Measurements from ENCODE around the gene PXMP2. TPM values are rescaled to one million over a fixed set of nuclear protein-coding genes. Genes with fewer than 3 reads are reported as not detected.

Gene PXMP2
- total RNA-seq, 6 donors from 2014 or later: 16.8 to 41.7 (median 20.9) TPM

DNA sequence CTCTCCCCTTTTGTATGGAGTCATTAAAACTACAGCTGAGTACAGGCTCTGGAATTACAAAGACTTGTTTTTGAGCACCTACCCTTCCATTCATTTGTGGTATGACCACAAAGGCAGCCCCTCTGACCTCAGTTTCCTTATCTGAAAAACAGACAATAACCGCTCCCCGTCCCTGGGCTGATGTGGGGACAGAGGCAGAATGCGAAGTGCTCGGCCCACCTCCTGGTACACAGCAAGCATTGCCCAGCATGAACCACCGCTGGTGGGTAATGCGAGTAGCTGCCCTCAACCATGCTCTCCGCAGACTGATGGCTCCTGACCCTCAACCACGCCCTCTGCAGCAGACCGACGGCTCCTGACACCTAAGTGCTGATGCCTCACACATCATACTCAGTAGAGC is 46.5 kb upstream of the PXMP2 start:
- WGBS, 2 donors: 79 to 93% methylated on average over 5 to 10 of the region's 10 CpGs
- H3K4me1 ChIP-seq: no peaks in the 10 kb centered on the region
- peaks cover under 1 to 74% (median 47%) of the 10 kb centered on the region in 4 donors for H3K36me3 ChIP-seq

DNA sequence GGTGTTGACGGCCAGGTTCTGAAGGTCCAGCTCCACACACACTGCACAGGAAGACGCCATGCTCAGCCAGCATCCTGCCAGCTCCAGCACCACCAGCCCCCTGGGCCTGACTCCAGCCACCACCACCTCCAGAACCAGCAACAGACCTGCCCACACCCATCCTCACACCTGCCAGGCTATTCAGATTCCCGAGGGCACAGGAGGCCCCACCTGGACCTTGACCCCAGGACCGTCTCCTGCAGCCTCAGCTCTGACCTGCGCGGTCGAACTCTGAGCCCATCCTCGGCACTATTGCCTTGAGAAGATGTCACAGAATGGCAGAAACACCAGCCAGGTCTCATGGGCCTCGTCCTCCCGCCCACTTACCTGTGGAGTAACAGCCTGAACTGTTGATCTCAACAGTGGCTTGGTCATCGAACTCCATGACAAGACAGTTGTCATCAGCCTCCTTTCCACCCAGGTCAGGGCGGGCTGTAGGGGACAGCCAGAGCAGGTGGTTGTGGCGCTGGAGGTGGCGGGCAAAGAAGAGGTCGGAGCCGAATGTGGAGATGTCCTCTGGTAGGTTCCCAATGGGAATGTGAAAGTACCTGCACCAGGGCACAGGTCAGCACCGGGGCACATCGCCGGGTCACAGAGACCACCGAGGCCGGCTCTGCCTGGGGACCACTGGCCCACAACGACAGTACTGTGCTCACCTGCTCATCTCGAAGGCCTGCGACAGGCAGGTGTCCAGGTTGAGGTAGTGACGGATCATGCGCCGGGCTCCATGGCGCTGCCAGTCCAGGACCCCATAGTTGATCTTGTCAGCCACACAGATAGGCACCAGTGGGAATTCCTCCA is 45.4 kb upstream of the PXMP2 start:
- no peaks in the 10 kb centered on the region for H3K4me1 ChIP-seq
- 91 to 98% methylated on average over 15 to 28 of the region's 28 CpGs for WGBS, 2 donors
- no peak overlapping the region for H3K4me3 ChIP-seq
- H3K27me3 ChIP-seq: no peaks in the 10 kb centered on the region
- no peak overlapping the region for H3K27ac ChIP-seq
- DNase-seq: peak in 1 of 2 donors; percentile 55
- H3K9me3 ChIP-seq: no peaks in the 10 kb centered on the region
- TF ChIP-seq POLR2AphosphoS5 (IDR thresholded peaks at IDR 0.05) (no peak), EP300 (IDR thresholded peaks at IDR 0.05) (no peak), POLR2A (IDR thresholded peaks at IDR 0.05) (no peak)
- TF ChIP-seq, protein P1, sequence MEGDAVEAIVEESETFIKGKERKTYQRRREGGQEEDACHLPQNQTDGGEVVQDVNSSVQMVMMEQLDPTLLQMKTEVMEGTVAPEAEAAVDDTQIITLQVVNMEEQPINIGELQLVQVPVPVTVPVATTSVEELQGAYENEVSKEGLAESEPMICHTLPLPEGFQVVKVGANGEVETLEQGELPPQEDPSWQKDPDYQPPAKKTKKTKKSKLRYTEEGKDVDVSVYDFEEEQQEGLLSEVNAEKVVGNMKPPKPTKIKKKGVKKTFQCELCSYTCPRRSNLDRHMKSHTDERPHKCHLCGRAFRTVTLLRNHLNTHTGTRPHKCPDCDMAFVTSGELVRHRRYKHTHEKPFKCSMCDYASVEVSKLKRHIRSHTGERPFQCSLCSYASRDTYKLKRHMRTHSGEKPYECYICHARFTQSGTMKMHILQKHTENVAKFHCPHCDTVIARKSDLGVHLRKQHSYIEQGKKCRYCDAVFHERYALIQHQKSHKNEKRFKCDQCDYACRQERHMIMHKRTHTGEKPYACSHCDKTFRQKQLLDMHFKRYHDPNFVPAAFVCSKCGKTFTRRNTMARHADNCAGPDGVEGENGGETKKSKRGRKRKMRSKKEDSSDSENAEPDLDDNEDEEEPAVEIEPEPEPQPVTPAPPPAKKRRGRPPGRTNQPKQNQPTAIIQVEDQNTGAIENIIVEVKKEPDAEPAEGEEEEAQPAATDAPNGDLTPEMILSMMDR (IDR thresholded peaks at IDR 0.05): no peak
- peaks cover 0 to 72% (median 50%) of the 10 kb centered on the region in 4 donors for H3K36me3 ChIP-seq
- ATAC-seq (ENCODE audit: low FRiP score in 2 of 2): no peak

More for the DNA sequence above, 46.5 kb upstream of the PXMP2 start:
- Histone ChIP-seq H3K4me3 (no peak overlapping the region), H3K9me3 (no peaks in the 10 kb centered on the region), H3K27ac (no peak overlapping the region), H3K27me3 (no peaks in the 10 kb centered on the region)
- TF ChIP-seq, protein P1 (IDR thresholded peaks at IDR 0.05): no peak
- no peak for TF ChIP-seq POLR2AphosphoS5 (IDR thresholded peaks at IDR 0.05)
- no peak for TF ChIP-seq POLR2A (IDR thresholded peaks at IDR 0.05)
- TF ChIP-seq EP300 (IDR thresholded peaks at IDR 0.05): no peak
- no peak for ATAC-seq (ENCODE audit: low FRiP score in 2 of 2)
- DNase-seq: no peak

DNA sequence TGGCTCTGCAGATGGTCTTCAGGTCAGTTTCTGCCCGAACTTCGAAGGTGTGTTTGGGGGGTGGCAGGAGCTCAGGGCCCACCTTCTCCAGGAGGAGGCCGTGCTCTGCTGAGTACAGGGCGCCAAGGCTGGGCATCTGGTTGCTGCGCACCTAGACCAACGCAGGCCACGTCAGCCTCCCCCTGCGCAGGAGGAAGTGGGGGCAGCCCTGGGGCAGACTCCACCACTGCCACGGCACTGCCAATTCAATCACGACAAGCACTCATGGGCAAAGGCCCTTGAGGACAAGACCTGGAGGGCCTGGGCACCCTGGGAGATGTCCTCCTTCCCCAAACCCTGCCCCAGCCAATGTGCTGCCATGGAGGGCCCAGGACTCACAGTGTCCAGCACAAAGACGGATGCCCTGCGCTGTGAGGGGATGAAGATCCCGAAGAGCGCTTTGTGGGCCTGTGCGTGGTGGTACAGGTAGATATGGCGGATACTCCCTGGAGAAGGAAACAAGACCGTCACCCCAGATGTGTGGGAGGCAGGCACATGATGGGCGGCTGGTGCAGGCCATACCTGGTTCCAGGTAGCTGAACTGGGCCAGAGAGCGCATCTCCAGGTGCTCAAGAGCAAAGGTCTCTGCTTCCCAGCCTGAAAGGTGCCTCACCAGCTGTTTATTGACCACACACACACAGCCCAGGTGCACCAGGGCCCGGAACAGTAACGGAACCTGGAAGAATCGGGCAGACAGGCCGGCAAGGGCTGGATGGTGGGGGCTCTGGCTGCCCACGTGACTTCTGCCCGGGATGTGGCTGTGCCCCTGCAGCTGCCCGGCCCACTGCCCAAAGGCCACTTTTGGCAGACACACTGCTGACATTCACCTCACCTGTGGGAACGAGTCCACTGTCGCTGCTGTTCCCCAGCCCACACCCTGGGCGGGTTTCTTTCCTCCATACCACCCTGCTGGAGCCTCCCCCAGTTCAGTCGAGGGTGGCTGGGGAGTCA is 44.2 kb upstream of the PXMP2 start:
- TF ChIP-seq EP300 (IDR thresholded peaks at IDR 0.05): no peak
- TF ChIP-seq POLR2A (IDR thresholded peaks at IDR 0.05): no peak
- TF ChIP-seq, protein P1 (IDR thresholded peaks at IDR 0.05): no peak
- no peak for TF ChIP-seq POLR2AphosphoS5 (IDR thresholded peaks at IDR 0.05)
- 96 to 98% methylated on average over 19 to 21 of the region's 30 CpGs for WGBS, 2 donors
- DNase-seq: no peak

DNA sequence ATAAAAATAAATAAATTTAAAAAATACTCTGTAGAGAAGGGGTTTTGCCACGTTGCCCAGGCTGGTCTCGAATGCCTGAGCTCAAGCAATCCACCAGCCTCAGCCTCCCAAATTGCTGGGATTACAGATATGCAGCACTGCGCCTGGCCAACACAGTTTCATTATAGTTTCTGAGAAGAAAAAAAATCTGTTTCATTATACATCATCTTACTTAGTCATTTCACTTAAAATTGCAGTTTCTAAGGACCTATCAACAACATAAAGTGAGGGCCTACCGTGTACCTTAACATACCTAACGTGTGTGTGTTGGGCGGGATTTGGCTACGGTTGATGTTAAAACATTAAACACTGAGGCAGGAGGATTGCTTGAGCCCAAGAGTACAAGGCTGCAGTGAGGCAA is 40.5 kb upstream of the PXMP2 start:
- TF ChIP-seq POLR2AphosphoS5 (IDR thresholded peaks at IDR 0.05) (no peak), EP300 (IDR thresholded peaks at IDR 0.05) (no peak)
- H3K9me3 ChIP-seq: no peaks in the 10 kb centered on the region
- H3K36me3 ChIP-seq: peaks cover 0 to 62% (median 56%) of the 10 kb centered on the region in 4 donors
- no peak overlapping the region for H3K27ac ChIP-seq
- H3K4me1 ChIP-seq: no peaks in the 10 kb centered on the region
- no peak overlapping the region for H3K4me3 ChIP-seq
- DNase-seq (no peak), ATAC-seq (ENCODE audit: low FRiP score in 2 of 2) (no peak)
- H3K27me3 ChIP-seq: no peaks in the 10 kb centered on the region
- 89% methylated on average over 7 of the region's 7 CpGs for WGBS, 2 donors

More for the DNA sequence above, 44.2 kb upstream of the PXMP2 start:
- Histone ChIP-seq H3K27ac (no peak overlapping the region), H3K27me3 (no peaks in the 10 kb centered on the region), H3K4me3 (no peak overlapping the region), H3K36me3 (peaks cover 0 to 72% (median 47%) of the 10 kb centered on the region in 4 donors), H3K4me1 (no peaks in the 10 kb centered on the region), H3K9me3 (no peaks in the 10 kb centered on the region)
- no peak for ATAC-seq (ENCODE audit: low FRiP score in 2 of 2)

DNA sequence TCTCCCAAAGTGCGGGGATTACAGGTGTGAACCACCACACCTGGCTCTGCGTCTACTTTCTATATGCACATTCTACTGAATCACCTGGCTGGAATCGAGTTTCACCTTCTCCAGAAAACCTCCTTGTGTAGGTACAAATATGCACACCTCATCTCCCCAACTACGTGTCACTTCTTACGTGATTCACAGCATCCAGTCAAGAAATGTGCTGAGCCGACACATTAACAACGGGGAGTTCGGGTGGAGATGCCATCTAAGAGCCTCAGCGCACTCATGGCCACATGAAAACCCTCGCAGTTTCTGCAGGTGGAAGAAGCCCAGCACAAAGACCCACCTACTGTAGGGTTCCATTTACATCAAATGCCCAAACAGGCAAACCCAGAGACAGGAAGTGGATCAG is 39.5 kb upstream of the PXMP2 start:
- Histone ChIP-seq H3K9me3 (no peaks in the 10 kb centered on the region), H3K27me3 (no peaks in the 10 kb centered on the region), H3K27ac (no peak overlapping the region), H3K4me3 (no peak overlapping the region), H3K36me3 (peaks cover 0 to 58% (median 47%) of the 10 kb centered on the region in 4 donors), H3K4me1 (no peaks in the 10 kb centered on the region)
- 95% methylated on average over 10 of the region's 10 CpGs for WGBS, 2 donors
- DNase-seq (no peak), ATAC-seq (ENCODE audit: low FRiP score in 2 of 2) (no peak)
- TF ChIP-seq, protein P1 (IDR thresholded peaks at IDR 0.05): no peak
- TF ChIP-seq POLR2A (IDR thresholded peaks at IDR 0.05) (no peak), POLR2AphosphoS5 (IDR thresholded peaks at IDR 0.05) (no peak), EP300 (IDR thresholded peaks at IDR 0.05) (no peak)

Data from upper lobe of left lung (tissue), 6 donors.